GM19463 (cell line): ENCODE results near the gene ABHD5.

Experiments used
- ATAC-seq: cut with Tn5 transposase; IDR thresholded peaks from one replicate; pipeline ENCODE4 v1.9.1; 2021; ENCODE audit warnings: mild to moderate bottlenecking, moderate library complexity; ENCODE audit not compliant: unreplicated experiment

Gene ABHD5

DNA sequence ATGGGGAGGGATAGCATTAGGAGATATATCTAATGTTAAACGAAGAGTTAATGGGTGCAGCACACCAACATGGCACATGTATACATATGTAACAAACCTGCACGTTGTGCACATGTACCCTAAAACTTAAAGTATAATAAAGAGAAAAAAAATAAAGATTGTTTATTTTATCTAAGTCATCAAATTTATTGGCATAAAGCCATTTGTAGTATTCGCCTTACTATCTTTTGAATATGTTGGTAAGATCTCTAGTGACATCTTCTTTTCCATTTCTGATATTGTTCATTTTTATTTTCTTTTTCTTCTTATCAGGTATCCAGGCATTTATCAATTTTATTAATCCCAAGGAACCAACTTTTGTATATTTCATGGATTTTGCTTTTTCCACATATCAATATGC, 5.8 kb upstream of the ABHD5 start:
- ATAC-seq = no peak

DNA sequence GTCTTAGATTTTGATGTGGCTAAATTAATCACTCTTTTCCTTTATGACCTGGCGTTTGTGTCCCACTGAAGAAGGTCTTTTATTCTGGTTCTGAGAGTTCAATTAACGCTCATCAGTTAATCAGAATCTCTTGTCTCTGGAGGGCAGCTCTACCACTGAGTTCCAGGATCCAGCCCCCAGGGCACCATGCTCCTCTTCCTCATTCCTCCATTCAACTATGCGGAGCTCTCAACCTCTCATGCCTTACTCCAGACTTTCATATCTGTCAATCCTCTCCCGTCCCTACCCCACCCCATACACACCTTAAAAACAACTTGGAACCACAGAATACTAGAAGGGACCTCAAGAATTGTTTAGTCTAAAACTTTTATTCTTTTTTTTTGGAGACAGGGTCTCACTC, 4.8 kb upstream of the ABHD5 start:
- ATAC-seq = no peak

DNA sequence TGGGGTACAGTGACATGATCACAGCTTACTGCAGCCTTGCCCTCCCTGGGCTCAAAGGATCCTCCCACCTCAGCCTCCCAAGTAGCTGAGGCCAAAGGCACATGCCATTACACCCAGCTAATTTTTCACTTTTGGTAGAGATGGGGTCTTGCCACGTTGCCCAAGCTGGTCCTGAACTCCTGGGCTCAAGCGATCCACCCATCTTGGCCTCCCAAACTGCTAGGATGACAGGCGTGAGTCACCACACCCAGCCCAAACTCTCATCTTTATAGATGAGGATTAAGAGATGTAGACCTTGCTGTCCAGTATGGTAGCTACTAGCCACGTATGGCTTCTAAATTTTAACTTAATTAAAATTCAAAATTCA, 4.4 kb upstream of the ABHD5 start:
- ATAC-seq = no peak

DNA sequence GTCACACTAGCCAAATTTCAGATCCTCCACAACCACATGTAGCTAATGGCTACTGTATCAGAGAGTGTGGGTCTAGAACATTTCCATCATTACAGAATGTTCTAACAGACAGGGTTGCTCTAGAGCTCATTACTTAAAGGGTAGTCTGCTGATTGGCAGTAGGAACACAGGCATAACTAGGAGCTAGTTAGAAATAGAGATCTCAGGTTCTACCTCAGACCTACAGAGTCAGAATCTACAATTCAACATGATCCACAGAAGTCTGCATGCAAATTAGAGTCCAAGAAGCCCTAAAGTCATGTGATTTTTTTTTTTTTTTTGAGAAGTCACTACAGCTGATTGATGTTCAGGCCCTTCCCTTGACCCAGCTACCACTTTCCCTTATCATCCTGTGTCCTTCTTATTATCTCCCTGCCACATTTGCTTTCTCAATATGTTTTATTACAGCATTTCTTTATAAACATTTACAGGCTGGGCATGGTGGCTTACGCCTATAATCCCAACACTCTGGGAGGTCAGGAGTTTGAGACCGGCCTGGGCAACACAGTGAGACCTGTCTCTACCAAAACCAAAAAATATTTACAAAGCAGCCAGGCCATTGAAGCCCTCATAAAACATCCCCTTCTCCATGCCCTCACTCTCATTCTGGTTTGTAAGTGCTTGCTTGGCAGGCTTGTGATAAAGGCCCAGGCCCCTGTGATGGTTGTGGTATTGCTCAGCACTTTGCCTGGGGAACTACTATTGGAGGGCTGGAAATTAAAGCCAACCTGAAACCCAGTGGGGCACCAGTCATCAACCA, 3.8 kb upstream of the ABHD5 start:
- no peak for ATAC-seq

DNA sequence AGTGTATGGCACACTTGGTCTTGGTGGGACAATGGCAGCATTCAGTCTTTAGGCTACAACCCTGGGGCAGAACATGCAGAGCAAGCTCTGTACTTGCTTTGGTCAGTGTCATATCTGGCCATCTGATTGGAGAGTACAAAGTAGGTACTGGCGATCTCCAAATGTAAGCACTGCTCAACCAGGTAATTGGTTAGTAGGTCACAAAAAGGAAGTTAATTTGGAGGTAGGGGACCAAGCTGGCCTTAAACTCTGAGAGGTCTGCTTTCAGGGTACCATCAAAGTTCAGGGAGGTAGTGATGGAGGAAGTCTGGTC, 3.3 kb upstream of the ABHD5 start:
- no peak for ATAC-seq

DNA sequence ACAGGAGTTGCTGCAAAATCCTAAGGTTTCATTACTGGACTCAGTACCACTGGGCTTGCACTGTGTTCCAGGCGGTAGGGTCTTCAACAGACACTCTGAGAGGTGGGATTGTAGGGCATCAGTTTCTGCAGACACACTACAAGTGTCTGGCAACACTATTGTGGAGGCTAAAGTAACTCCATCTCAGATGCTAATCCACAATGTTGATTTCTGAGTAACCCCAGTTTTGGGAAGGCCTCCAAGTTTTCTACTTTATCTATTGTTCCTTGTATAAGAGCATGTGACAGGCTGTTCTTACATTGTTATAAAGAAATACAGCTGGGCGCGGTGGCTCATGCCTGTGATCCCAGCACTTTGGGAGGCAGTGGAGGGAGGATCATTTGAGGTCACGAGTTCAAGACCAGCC, 2.5 kb upstream of the ABHD5 start:
- ATAC-seq = no peak

DNA sequence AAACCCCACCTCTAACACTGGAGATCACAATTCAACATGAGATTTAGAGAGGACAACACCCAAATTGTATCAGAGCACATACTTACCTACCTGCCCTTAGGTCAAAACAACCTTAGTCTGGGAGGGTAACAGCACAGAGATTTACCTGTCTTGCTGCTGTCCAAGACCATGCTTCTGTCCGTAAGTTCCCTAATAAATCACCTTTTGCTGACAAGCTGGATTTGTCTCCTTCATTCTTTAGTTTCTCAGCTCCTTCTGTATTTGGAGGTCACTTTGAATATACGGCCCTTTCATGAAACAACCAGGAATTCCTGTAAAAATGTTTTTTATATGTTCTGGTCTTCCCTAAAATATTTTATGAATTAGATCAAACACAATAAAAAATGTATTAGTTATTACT, 1.6 kb upstream of the ABHD5 start:
- no peak for ATAC-seq

DNA sequence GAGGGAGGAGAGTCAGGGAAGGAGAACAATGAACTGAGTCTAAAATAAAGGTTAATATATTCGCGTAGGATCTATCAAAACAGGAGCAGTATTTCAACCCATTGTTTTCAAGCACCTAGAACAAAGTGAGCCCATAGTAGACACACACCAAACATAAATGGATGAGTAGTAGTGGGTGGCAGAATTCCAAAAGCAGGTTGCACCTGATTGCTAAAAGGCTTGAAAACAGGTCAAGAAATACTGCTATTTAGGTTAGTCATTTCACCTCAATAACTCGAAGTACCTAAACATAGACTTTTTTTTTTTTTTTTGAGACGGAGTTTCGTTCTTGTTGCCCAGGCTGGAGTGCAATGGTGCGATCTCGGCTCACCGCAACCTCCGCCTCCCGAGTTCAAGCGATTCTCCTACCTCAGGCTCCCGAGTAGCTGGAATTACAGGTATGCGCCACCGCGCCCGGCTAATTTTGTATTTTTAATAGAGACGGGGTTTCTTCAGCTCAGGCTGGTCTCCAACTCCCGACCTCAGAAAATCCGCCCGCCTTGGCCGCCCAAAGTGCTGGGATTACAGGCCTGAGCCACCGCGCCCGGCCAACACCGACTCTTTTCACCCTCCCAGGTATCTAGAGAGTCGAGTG, 855 bp upstream of the ABHD5 start:
- ATAC-seq = no peak

DNA sequence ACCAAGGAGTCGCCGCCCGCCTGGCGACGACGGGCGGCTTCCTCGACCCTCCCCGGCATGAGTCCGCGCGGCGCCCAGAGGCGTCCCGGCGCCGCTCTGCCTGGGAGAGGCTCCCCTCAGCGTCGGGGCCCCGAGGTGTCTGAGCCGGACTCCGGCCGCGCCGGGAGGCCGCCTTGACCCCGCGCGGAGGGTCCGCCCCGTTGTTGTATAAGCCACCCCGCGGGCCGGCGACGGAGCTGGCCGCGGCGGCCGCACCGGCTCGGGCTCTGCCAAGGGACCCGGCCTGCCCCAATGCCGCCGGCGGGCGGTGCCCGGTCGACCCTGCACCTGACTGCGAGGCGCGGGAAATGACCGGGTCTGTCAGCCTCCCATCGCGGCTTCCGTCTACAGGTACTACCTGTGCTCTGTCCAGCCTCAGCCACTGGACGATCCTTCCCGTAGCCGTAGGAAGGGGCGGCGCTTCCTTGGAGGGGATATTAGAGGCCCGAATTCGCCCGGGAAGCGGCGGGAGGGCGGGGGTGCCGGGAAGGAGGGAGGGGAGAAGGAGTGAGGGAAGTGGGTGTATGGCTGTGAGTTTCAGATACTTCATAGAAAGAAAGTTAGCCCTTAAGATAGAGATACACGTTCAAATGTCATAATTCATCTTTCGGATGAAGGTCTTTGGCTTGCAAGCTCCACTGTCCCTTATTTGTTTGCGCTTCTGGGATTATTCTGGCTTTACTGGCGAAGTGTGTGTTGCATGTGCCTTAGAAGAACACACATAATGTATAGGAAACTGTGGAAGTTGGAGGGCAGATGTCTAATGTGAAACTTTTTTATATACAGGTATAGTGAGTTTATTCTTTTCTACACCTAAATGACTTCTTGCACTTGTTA, 620 bp downstream of the ABHD5 start:
- ATAC-seq = peak; percentile 31

DNA sequence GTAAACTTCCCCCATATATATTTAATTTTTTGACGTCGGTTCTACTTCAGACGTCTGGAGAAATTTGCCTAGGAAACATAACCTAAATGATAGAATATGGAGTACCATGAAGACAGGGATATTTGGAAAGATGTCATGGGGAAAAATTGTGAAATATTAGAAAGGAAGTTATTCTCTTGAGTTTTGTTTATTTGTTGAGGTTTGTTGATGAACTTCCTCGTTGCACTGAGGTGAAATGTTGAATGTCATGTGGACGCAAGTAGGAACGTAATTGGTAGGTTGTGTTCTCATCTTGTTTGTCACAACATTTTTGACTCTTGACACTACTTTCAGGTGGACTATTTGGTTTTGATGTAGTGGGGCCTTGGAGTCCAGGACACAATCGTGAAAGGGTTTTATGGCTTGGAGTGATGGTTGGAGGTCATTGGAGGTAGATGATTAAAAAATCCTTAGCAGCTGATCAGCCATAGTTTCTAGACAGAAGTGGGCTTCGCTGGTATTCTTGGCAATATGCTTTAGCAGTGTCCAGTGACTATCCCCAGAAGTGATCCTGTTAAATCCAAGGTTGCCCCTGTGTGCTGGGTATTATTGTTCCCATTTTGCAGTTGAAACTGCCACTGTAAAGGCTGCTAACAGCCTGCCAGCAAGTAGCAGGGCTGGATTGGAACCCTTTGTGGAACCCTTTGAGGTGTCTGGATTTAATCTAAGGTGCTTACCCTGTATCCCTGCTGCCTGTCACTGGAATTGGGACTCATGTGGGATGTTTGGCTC, 1.5 kb downstream of the ABHD5 start:
- ATAC-seq = no peak

DNA sequence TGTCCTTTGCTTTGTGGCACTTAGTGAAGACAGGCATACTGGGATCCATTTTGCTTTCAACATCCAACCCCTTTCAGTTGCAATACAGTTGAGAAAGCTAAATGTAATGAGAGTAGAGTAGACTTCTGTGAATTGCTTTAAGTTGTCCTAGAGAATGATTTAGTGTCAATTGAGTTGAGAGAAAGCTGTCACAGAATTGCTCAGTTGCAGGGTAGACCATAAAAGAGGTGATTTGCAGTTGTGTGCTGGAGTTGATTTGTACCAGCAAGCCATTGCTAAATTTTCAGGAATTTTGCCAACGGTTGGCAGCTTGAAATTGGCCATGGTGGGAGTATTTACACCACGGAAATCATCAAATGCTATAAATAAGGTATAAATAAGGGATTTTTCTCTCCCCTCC, 2.2 kb downstream of the ABHD5 start:
- no peak for ATAC-seq

DNA sequence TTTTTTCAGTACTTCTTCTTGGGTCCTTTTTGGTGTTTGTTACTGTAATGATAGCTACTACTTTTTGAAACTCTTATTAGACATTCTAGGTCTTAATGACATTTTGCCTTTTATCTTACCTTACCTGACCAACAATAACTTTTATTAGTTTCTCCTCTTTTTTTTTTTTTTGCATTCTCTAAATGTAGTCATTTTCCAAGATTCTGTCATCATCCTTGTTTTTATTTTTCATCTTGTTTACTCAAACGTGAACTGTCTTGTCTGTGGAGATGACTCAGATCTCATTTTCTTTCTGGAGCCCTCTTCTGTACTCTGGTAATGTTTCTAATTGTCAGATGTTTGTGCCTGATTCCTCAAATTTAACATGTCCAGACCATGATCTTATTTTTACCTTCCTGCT, 2.9 kb downstream of the ABHD5 start:
- ATAC-seq = no peak

DNA sequence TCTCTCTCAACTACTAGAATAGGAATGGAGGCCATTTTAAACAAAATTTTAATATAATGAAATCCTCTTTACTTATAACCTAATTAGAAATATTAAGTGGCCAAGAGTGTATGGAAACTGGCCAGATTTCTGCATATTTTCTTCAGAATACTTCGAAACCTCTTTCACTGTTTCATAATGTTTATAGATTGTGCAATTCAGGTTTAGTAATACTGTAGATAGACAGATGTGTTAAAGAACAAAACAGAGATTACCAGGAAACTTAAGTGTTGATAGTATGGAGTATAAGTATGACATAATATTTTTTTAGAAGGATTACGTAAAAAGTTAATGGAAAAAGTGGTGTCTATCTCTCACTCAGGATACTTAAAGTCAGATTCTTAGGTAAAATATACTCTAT, 4.7 kb downstream of the ABHD5 start:
- no peak for ATAC-seq

DNA sequence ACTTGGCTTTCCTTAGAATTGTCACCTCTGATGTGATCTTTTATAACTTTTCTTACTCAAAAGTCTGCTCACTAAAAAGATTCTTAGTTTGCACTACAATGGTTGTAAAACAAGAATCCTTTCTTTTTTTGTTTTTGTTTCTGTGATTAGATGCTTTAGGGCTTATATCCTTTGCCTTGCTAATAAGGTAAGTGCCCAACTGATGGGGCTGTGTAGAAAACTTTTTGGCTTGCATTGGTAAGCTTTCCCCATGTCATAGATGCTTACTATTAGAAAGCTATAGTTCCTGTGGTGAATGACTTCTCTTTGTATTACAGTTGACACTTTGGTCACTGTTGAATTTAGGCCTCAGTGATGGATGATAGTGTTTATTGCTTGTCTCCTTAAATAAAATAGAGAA, 5.1 kb downstream of the ABHD5 start:
- no peak for ATAC-seq

DNA sequence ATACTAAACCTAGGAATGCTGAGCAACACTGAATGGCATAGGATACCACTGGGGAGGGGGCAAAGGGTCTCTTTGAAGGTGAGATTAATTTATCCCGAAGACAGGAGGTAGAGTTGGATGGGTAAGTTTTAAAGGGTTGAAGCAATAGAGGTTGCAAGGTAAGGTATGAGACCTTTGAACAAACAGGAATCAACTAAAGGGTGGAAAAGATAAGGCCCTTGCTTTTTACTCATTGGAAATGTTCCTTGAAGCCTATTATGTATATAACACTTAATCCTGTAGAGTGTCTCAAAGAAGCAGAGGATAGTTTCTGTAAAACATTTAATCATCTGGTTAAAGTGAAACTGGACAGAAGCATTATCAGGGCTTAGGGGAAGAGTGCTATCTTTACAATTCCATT, 5.7 kb downstream of the ABHD5 start:
- no peak for ATAC-seq

DNA sequence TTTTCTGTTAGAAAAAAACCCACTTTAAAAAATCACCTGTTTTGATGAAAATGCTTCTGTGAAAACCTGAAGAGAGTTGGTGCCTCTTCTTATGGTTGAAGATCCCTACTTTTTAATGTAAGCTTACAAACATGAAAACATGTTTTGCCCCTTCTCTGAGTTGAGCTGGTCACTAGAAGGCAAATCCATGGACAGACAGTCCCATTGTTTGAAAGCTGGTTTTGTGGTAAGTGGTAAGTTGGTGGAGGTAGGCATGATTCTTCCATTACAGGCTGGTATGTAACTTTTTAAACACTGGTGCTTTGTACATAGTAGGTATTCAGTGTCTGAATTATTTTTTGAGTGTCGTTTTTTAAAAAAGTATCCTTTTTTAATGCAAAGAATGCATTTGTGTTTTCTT, 6.1 kb downstream of the ABHD5 start:
- ATAC-seq = no peak

DNA sequence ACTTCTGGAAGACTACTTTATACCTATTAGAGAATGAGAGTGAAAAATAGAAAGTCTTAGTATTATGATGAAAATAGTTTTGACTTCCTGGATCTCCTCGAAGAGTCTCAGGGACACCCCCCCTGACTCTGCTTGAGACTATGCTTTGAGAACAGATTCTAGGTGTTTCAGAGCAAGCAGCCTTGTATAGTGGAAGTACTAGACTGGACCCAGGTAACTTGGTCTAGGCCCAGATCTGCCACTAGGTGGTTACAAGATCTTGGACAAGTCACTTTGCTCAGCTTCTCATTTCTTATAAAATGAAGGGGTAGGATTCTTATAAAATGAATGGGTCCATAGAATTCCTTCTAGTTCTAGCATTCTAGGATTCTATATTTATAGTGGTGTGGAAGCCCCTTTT, 9.1 kb downstream of the ABHD5 start:
- peak; percentile 69 for ATAC-seq

DNA sequence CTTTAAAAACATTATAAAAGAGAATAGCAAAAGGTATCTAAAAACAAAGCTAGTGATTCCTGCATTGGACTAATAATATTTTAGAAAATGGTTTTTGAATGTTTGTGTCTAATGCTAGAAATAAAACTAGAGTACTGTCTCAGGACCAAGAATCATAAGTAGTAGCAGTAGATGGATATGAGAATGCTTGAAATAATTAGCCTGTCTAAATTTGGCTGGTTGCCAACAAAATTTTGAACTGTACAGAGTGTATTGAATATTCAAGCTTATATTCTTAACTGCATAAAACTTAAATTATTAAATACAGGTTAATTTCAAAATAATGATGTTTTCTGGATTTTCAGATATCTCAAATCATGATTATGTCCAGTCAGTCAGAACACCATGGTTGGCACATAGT, 14.0 kb downstream of the ABHD5 start:
- ATAC-seq = no peak

DNA sequence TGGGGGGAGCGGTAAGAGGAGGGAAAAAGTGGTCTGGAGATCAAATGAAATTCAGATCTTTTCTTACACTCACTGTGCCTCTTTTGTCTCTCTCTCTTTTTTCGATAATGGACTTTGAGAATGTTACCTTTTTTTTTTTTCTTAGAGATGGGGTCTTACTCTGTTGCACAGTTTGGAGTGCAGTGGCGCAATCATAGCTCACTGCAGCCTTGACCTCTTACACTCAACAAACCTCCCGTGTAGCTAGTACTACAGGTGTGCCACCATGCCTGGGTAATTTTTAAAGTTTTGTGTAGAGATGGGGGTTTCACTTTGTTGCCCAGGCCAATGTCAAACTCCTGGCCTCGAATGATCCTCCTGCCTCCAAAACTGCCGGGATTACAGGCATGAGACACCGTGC, 15.6 kb downstream of the ABHD5 start:
- no peak for ATAC-seq

DNA sequence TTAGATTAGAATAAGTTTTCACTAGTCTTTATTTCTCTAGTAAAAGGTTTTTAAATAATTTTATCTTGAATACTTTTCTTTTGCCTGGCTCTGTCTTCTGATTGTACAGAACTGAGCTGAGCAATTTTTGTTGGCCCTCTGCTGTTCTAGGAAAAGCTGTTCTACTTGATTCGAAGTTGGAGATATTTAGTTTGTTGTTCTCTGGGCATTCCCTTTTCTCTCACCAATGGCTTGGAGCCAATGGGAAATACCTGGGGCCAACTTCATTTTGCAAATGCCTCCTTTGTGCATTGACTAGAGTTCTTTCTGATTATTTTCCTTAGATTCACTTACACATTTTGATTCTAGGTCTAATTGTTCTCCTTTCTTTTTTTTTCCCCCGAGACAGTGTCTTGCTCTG, 16.5 kb downstream of the ABHD5 start:
- no peak for ATAC-seq

DNA sequence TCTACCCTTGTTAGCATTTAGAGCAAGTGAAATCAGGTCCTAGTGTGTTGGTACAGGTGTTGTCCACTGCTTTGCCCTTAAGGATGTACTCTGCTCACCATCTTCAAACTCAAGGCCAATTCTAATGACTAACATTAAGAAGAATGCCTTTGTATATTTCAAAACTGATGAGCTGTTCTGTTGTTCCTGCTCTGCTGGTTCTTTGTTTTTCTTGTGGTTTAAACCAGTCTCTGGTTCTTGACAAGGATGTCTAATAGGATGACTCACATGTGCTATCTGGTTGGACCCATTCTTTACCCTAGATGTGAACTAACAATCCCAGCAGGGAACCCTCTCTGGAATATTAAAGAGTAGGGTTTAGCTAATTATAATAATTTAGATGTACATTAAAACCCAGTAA, 17.3 kb downstream of the ABHD5 start:
- ATAC-seq = no peak
